HG03196 (cell line): ENCODE data around the gene UBE2U.

ENCODE experiments used
- ATAC-seq: cut with Tn5 transposase; IDR thresholded peaks from one replicate; pipeline ENCODE4 v1.9.1; 2021; ENCODE audit not compliant: unreplicated experiment

The UBE2U gene

GRCh38 chr1:64203420-64203819 is at the start of gene UBE2U:
Gene UBE2U, plus strand, starts transcription at chr1:64203623. Its CDS starts 428 bp downstream, at chr1:64204051.
- no peak for ATAC-seq

- no peak for ATAC-seq
These were observed 48.1 kb upstream of the UBE2U start for GRCh38 chr1:64155278-64155677.

GRCh38 chr1:64161357-64161941 is 42.0 kb upstream of the UBE2U start:
- no peak for ATAC-seq

GRCh38 chr1:64162151-64162550 is 41.3 kb upstream of the UBE2U start:
- no peak for ATAC-seq

GRCh38 chr1:64162804-64163203 is 40.6 kb upstream of the UBE2U start:
- ATAC-seq = no peak

GRCh38 chr1:64163431-64163830 is 40.0 kb upstream of the UBE2U start:
- no peak for ATAC-seq

GRCh38 chr1:64163970-64164369 is 39.5 kb upstream of the UBE2U start:
- no peak for ATAC-seq

- no peak for ATAC-seq
These were observed 36.8 kb upstream of the UBE2U start for GRCh38 chr1:64166629-64167028.

GRCh38 chr1:64167176-64167575 is 36.2 kb upstream of the UBE2U start:
- no peak for ATAC-seq

- ATAC-seq = no peak
These were observed 32.2 kb upstream of the UBE2U start for GRCh38 chr1:64171246-64171645.

- peak; percentile 83 for ATAC-seq
These were observed 31.6 kb upstream of the UBE2U start for GRCh38 chr1:64171797-64172281.

GRCh38 chr1:64172458-64172983 is 30.9 kb upstream of the UBE2U start:
- ATAC-seq = no peak

- ATAC-seq = no peak
These were observed 30.0 kb upstream of the UBE2U start for GRCh38 chr1:64173336-64173940.

- ATAC-seq = no peak
These were observed 27.8 kb upstream of the UBE2U start for GRCh38 chr1:64175639-64176038.

- no peak for ATAC-seq
These were observed 26.8 kb upstream of the UBE2U start for GRCh38 chr1:64176659-64177058.

- ATAC-seq = no peak
These were observed 23.8 kb upstream of the UBE2U start for GRCh38 chr1:64179588-64179987.

- ATAC-seq = no peak
These were observed 21.2 kb upstream of the UBE2U start for GRCh38 chr1:64182207-64182606.

GRCh38 chr1:64183395-64184002 is 19.9 kb upstream of the UBE2U start:
- no peak for ATAC-seq

- no peak for ATAC-seq
These were observed 19.4 kb upstream of the UBE2U start for GRCh38 chr1:64184003-64184440.

- no peak for ATAC-seq
These were observed 17.1 kb upstream of the UBE2U start for GRCh38 chr1:64186138-64186897.

- ATAC-seq = no peak
These were observed 16.5 kb upstream of the UBE2U start for GRCh38 chr1:64186898-64187280.
